Myocyte (in vitro differentiated cells): ENCODE results near the gene HDHD3. TPM values are rescaled to one million over a fixed set of nuclear protein-coding genes. Genes with fewer than 3 reads are reported as not detected.
"Not testable (repeated sequence)": the region's sequence is repeated elsewhere in the genome, so short reads cannot be mapped to it uniquely, and the experiment has no call there.

Experiments used
- DNase-seq: peaks from one replicate; pipeline ENCODE4 v3.0.0-alpha.2; 2012; ENCODE audit warnings: low read depth
- polyA plus RNA-seq: library from polyadenylated mRNA; unstranded; fragments of >200 nt; gene quantifications from one replicate; pipeline ENCODE4 v1.2.1, GENCODE V29; 2012; ENCODE audit warnings: missing spikeins
- total RNA-seq: library from RNA; depleted of rRNA; stranded (reverse); fragments of >200 nt; gene quantifications from 2 replicates; pipeline ENCODE4 v1.2.3, GENCODE V29; 2014

Gene HDHD3, protein sequence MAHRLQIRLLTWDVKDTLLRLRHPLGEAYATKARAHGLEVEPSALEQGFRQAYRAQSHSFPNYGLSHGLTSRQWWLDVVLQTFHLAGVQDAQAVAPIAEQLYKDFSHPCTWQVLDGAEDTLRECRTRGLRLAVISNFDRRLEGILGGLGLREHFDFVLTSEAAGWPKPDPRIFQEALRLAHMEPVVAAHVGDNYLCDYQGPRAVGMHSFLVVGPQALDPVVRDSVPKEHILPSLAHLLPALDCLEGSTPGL
- total RNA-seq = 9.1 and 14.6 TPM in 2 replicates
- 9.5 TPM for polyA plus RNA-seq

DNA sequence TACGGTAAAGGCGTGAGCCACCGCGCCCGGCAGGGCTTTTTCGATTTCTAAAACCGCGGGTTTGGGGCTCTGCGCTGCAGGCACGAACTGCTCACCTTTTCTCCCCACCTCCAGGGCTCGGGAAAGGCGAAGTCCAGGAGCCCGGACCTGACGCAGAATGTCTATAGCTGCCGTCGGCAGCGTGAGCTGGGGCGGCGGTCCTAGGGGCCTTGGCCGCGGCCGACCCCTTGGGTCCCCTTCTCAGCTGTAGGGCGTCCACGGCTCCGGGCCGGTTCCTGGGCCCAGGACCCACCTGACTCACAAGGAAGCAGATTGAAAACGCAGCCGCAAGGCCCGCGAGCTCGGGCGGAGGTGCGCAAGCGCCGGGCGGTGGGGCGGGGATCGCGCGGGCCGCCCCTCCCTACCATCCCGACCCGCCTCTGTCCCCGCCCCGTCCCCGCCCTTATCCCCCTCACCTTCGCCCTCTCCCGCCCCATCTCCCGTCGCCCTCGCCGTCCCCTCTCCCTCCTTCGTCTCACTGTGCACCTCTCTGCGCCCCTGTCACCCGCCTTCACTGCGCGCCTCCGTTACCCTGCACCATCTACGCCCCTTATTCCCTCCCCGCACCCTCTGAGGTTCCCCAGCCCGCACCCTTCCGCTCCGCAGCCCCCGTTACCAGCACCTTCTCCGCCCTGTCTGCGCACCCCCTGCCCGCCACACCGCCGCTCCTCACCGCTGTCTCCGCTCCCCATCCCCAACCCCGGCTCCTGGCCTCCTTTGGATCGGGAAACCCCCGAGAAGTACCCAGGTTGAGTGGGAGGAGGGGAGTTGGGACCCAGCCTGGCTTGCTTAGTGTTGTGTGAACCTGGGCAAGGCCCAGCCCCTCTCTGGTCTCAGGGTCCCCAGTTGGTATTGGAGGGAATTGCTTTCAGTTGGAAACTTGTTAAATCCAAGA lies at the start of gene HDHD3:
Gene HDHD3, minus strand, starts transcription at position 353 of the 934 bp plus-strand sequence. CDS start 2,632 bp downstream, outside the sequence.
- DNase-seq = peak; percentile 68

GRCh38 chr9:113425072-113425471 lies 48.3 kb upstream of the HDHD3 start:
- no peak for DNase-seq

- no peak for DNase-seq
Observed at GRCh38 chr9:113421726-113422125, 44.9 kb upstream of the HDHD3 start.

DNA sequence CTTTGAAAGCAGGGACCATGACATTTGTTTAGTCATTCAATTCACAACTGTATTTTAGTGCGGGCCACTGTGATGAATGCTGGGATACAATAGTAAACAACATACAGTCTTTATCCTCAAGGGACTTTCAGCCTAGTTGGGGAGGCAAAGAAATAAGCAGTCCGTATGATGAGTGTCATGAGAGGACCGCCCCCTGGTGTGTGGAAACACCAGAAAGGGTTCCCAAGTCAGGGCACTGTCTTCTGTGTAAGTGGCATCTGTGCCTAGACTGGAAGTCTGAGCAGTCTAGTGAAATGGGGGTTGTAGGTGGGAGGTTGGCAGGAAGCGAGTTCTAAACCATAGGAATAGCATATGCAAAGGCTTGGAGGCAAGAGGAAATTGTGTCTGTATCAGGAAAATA lies 40.6 kb upstream of the HDHD3 start:
- no peak for DNase-seq

DNA sequence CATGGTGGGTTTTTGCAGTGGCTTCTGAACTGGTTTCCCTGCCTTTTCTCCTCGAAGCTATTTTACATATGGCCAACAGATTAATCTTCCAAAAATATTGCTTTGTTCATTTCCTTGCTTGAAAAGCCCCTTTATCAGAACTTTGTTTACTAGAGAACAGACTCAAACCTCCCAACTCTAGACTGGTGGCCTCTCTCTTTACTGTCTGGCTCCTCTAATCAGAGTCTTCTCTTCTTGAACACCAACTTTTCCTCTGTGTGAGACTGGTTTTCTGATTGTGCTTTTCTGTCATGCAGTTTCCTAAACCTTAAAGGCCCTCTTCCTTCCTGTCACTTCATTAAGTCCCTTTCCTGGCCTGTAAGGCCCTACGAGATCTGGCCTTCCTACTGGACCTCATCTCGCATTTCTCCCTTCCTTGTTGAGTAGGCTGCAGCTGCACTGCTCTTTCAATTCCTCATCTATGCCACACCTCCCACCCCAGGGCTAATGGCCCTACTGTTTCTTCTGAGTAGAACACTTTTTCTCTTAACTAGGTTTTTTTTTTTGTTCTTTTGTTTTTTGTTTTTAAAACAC lies 39.4 kb upstream of the HDHD3 start:
- DNase-seq = no peak

GRCh38 chr9:113410207-113410864 lies 33.5 kb upstream of the HDHD3 start, which contains the start of the genes C9orf43 and POLE3:
TSS of gene C9orf43 (plus strand) at chr9:113410747. CDS start at chr9:113413494, 2,747 bp downstream.
TSS of gene POLE3 (minus strand) at chr9:113410675. CDS start at chr9:113410293, 382 bp downstream.
- peak; percentile 97 for DNase-seq

DNA sequence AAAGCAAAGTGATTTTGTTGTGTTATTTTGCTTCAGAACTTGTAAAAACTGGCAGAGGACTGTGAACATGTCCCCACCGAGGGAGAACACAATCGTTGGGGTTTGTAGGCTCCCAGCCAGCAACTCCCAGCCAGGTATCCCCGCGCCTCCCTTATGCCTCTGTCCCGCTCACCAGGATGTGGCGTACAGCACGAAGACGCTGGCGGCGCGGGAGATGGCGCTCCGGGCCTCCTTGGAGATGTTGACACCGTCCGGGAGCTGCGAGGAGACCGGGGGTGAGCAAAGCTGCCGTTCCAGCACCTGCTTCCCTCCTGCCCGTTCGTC lies 33.1 kb upstream of the HDHD3 start:
- no peak for DNase-seq

DNA sequence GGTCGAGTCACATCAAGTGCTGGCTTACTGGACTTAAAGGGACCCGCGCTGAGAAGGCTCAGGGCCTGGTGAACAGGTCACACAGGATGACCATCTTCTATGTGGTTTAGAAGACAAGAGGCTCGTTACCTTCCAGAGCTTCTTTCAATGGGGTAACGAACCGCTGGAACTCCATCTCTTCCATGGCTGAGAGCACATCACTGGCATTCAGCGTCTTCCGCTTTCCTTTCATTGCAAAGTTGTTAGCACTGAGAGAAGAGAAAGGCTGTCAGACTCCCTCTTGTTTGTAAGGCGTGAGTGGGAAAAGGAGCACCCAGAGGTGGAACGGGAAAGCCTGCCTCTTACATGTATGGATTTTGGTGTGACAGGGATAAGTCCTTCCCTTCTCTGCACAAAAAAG lies 32.7 kb upstream of the HDHD3 start:
- DNase-seq = no peak

GRCh38 chr9:113406873-113407511 lies 30.2 kb upstream of the HDHD3 start:
- DNase-seq = peak; percentile 73

- not testable (repeated sequence) for DNase-seq
Observed at GRCh38 chr9:113406353-113406752, 29.6 kb upstream of the HDHD3 start.

- DNase-seq = no peak
Observed at GRCh38 chr9:113403646-113404045, 26.9 kb upstream of the HDHD3 start.

GRCh38 chr9:113401027-113401792 lies 24.4 kb upstream of the HDHD3 start, which contains the start of gene ALAD:
TSS of gene ALAD (minus strand) at chr9:113401284. CDS start at chr9:113393559, 7,725 bp downstream.
- DNase-seq = peak; percentile 99

DNA sequence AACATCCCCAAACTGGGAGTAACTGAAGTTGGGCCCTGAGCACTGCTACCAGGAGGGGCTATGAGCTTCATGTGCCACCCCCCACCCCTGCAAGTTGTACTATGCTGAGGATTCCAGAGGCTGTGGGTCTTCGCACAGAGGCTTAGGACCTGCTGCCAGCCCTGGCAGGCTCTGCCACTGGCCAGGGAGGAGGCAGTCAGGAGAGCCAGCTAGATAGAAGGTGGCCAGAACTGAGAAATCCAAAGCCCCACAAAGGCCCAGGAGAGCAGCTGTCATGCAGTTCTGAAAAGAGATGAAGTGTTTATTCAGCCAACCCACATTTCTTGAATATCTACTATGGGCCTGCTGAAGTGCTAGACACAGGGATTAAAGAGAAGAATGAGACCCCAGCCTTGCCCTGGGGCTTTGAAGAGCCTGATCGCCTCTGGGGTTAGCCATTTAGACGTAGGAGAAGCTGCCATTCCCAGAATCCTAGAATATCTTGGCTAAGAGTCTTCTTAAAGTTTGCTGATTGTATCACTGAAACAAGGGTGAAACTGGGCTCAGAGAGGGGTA lies 22.9 kb upstream of the HDHD3 start:
- peak; percentile 65 for DNase-seq

DNA sequence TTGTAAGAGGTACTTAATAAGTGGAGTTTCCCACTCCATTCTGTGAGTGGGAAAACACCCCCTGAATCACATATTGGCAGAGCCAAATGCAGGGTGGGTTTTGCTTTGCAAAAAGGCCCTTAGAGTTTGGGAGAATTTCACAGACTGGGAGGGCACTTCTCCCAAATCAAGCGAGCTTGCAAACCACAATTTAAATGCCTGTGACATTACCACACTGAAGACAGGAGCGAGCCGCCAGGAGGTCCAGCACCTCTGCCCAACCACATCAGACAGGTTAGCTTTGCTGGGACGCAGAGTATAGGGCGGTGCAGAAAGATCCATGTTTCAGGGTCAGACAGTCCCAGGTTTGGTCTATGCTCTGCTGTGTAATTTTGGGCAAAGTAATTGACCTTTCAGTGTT lies 22.0 kb upstream of the HDHD3 start:
- DNase-seq = peak; percentile 45

DNA sequence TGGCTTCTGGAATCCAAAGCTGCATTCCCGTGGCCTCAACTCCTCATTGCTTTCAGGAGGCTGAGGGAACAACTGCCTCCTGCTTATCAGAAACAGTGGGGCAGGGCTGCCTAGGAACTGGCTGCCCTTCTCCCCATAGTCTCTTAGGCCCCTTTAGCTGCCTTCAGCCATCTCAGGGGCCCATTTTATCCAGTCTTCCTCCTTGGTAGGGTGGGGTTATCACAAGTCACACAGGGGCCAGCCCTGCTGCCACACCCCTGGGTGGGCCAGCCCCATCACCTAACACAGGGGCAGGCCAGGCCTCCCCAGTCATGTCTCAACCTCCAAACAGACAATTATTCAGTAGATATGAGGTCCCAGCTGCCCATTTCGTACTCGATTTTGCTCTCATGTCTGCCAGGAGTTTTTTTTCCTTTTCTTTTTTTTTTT lies 20.4 kb upstream of the HDHD3 start:
- DNase-seq = peak; percentile 54

DNA sequence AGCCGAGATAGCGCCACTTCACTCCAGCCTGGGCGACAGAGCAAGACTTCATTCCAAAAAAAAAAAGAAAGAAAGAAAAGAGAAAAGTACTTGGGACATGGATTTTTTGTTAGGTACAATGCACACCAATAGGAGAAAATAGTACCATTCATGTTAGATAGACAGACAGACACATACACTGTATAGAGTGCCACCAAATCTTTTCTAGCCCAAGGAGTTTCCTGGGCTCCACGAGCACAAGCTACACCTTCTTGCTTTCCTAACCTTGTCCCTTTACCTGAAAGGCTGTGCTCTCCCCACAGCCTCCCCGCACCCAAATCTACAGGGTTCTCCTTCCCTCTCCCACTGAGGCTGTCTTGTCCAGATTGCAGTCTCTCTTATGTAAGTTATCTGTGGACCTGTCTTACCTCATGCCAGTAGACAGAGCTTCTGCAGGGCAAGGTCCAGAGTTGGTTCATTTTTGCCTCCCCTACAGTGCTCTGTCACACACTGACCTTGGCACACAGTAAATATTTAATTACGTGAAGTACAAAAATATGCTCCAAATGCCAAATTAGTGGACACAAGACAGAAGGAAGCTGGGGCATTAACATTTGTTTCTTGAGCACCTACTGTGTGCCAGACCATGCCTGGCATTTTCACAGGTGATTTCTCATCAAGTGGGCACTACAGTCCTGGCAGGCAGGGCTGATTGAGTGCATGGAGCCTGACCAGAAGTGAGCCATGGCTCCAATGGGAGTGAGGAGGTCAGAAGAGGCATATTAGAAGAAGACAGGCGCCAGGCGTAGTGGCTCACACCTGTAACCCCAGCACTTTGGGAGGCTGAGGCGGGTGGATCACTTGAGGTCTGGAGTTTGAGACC lies 18.4 kb upstream of the HDHD3 start:
- no peak for DNase-seq

DNA sequence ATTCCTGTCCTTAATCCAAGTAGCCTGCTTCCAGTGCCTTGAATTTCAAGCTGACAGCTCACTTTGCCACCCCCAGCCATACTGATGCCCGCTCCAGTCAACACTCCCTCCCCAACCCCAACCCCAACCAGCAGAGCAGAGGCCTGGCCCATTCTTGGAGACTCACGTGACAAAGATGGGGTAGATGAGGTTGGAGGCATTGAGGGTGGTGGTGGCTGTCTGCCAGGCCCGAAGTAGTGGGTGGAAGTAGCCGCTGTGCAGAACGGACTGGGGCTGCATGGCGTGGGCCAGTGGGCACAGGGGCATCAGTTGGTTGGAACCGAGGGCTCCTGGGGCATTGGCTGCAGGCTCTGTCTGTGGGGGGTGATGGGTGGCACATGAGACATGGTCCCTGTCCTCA lies 16.5 kb upstream of the HDHD3 start:
- no peak for DNase-seq

DNA sequence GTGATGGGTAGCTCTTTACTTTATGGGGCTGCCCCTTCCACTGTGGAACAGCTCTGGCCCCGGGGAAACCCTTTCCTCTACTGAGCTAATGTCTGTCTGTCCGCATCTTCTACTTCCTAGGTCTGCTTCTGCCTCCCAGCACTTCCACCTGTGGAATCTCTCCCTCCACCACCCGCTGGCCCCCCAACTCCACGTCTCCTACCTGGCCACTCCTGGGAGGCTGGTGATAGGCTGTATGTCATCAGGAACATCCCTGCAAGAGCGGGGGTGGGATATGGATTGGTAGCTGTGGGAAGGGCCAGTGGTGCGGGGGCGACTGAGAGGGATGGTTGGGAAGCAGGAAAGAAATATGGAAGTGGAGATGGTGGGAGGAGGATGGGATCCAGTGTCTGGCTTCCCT lies 15.1 kb upstream of the HDHD3 start:
- DNase-seq = no peak
